GM23338 (cell line): ENCODE measurements around the gene E2F3.

Experiments
- EZH2 ChIP-seq: fragments of 200-600 bp; sonication (generic); IDR thresholded peaks from one replicate; pipeline ENCODE4 v1.8.0; 2017; ENCODE audit warnings: antibody characterized with exemption, mild to moderate bottlenecking, low read depth; ENCODE audit not compliant: unreplicated experiment
- POLR2AphosphoS5 ChIP-seq: IDR thresholded peaks from 2 replicates; pipeline ENCODE4 v1.6.1; 2016; ENCODE audit warnings: antibody characterized with exemption, low read depth
- TF ChIP-seq, protein P1 (sequence below), 2 experiments: fragments of 200-600 bp in 1 of 2; sonication (generic) in 1 of 2; conservative IDR thresholded peaks; 2 replicates each; pipeline versions ENCODE4 v1.5.1 to v1.6.1; 2016 to 2017; ENCODE audit warnings: antibody characterized with exemption in 2 of 2, low read depth in 2 of 2, mild to moderate bottlenecking in 2 of 2, moderate library complexity in 1 of 2
- TF ChIP-seq, protein P2 (sequence below): IDR thresholded peaks from one replicate; pipeline ENCODE4 v1.6.1; 2018; ENCODE audit warnings: antibody characterized with exemption; ENCODE audit not compliant: unreplicated experiment

DNA sequence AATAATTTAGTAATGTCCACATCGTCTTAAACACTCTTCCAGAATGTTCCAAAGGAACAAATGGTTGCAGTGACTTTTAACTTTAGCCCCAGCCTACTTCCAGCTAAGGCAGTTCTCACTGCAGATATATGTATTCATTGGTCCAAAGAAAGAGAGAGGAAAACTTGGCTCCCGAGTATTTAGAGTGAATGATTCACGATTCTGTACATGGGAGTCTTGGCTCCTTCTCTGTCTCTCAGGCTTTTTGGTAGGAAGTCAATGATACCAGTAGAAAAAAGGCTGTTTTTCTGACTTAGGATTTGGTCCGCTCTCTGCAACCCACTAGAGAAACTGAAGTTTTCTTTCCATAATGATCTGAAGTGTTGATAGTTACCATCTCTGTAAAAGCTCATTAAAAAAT lies 38.6 kb downstream of the E2F3 start:
- TF ChIP-seq, protein P1, sequence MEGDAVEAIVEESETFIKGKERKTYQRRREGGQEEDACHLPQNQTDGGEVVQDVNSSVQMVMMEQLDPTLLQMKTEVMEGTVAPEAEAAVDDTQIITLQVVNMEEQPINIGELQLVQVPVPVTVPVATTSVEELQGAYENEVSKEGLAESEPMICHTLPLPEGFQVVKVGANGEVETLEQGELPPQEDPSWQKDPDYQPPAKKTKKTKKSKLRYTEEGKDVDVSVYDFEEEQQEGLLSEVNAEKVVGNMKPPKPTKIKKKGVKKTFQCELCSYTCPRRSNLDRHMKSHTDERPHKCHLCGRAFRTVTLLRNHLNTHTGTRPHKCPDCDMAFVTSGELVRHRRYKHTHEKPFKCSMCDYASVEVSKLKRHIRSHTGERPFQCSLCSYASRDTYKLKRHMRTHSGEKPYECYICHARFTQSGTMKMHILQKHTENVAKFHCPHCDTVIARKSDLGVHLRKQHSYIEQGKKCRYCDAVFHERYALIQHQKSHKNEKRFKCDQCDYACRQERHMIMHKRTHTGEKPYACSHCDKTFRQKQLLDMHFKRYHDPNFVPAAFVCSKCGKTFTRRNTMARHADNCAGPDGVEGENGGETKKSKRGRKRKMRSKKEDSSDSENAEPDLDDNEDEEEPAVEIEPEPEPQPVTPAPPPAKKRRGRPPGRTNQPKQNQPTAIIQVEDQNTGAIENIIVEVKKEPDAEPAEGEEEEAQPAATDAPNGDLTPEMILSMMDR (conservative IDR thresholded peaks at IDR 0.05; ENCODE audit: low read depth in 2 of 2), result no peak
- TF ChIP-seq POLR2AphosphoS5 (no peak), EZH2 (no peak)
- TF ChIP-seq, protein P2, sequence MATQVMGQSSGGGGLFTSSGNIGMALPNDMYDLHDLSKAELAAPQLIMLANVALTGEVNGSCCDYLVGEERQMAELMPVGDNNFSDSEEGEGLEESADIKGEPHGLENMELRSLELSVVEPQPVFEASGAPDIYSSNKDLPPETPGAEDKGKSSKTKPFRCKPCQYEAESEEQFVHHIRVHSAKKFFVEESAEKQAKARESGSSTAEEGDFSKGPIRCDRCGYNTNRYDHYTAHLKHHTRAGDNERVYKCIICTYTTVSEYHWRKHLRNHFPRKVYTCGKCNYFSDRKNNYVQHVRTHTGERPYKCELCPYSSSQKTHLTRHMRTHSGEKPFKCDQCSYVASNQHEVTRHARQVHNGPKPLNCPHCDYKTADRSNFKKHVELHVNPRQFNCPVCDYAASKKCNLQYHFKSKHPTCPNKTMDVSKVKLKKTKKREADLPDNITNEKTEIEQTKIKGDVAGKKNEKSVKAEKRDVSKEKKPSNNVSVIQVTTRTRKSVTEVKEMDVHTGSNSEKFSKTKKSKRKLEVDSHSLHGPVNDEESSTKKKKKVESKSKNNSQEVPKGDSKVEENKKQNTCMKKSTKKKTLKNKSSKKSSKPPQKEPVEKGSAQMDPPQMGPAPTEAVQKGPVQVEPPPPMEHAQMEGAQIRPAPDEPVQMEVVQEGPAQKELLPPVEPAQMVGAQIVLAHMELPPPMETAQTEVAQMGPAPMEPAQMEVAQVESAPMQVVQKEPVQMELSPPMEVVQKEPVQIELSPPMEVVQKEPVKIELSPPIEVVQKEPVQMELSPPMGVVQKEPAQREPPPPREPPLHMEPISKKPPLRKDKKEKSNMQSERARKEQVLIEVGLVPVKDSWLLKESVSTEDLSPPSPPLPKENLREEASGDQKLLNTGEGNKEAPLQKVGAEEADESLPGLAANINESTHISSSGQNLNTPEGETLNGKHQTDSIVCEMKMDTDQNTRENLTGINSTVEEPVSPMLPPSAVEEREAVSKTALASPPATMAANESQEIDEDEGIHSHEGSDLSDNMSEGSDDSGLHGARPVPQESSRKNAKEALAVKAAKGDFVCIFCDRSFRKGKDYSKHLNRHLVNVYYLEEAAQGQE, result no peak
